AG09309 (cell line): ENCODE results near the gene KCNH2.

Experiments
- DNase-seq: peaks from one replicate; pipeline ENCODE4 v3.0.0-alpha.2; 2010; ENCODE audit warnings: low read depth
- H3K4me3 ChIP-seq: 2 replicates; pipeline ENCODE4 v1.5.1; 2011; ENCODE audit warnings: mild to moderate bottlenecking, low read depth, low read length, moderate library complexity; ENCODE audit not compliant: control insufficient read depth
- CTCF ChIP-seq: IDR thresholded peaks from 2 replicates; pipeline ENCODE4 v1.5.1; 2011; ENCODE audit warnings: mild to moderate bottlenecking, low read depth, low read length, inconsistent platforms; ENCODE audit not compliant: insufficient read depth, control insufficient read depth; ENCODE audit errors: missing control alignments

The KCNH2 gene

GRCh38 chr7:150992051-150992640, 14.0 kb upstream of the KCNH2 start:
- TF ChIP-seq CTCF, result no peak
- no peak overlapping the region for H3K4me3 ChIP-seq
- DNase-seq, result no peak

DNA sequence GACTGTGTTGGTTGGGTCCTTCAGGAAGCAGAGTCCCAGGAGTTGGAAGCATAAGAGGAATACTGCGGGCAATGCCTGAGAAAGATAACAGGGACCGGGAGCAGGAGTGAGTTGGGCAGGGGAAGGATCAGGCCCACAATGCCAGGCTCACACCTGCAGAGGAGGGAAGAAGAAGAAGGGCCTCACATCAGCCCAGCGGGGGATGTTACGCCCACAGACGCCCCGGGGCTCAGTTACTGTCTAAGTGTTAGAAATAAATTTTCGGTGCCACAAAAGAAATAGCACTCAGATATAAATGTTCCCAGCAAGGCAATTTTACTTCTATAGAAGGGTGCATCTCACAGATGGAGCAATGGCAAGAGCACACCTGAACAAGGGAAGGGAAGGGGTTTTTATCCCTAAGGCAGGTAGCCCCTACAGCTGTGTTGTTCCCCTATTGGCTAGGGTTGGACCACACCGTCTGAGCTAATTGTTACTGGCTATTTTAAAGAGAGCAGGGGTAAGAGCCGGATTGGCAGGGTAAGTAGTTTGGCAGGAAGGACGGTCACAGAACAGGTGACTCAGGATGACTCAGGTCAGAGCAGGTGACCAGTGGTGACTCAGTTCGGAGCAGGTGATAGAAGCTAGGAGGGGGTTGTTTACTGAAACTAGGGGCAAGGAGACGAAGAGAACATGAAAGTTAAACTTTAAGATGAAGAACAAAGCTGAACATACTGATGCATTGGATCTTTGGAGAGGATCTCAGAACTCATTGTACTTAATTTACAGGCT, 12.5 kb upstream of the KCNH2 start, which contains the start of gene NOS3:
Gene NOS3 (plus strand): TSS at position 602 of the 771 bp plus-strand sequence. CDS start 2,787 bp downstream, outside the sequence.
- no peak within 1 kb of the TSS for H3K4me3 ChIP-seq
- TF ChIP-seq CTCF, result no peak
- no peak for DNase-seq

DNA sequence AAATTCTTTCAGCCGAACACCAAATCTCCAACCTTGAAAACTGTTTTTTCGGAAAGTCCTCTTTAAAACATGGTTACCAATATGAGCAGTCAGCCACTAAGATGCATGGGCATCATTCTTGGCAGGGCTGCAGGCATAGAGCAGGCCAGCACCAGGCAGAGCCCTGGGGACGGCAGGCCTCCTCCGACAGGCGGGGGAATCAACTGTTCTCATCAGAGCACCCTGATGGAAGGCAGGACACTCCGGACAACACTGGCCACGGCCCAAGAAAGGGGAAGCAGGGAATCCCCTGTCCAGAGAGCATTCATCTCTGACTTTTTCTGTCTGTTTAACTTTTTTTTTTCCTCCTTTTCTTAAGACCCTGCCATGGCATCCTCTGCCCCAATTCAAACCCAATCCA, 11.3 kb upstream of the KCNH2 start:
- no peak for DNase-seq
- no peak for TF ChIP-seq CTCF

DNA sequence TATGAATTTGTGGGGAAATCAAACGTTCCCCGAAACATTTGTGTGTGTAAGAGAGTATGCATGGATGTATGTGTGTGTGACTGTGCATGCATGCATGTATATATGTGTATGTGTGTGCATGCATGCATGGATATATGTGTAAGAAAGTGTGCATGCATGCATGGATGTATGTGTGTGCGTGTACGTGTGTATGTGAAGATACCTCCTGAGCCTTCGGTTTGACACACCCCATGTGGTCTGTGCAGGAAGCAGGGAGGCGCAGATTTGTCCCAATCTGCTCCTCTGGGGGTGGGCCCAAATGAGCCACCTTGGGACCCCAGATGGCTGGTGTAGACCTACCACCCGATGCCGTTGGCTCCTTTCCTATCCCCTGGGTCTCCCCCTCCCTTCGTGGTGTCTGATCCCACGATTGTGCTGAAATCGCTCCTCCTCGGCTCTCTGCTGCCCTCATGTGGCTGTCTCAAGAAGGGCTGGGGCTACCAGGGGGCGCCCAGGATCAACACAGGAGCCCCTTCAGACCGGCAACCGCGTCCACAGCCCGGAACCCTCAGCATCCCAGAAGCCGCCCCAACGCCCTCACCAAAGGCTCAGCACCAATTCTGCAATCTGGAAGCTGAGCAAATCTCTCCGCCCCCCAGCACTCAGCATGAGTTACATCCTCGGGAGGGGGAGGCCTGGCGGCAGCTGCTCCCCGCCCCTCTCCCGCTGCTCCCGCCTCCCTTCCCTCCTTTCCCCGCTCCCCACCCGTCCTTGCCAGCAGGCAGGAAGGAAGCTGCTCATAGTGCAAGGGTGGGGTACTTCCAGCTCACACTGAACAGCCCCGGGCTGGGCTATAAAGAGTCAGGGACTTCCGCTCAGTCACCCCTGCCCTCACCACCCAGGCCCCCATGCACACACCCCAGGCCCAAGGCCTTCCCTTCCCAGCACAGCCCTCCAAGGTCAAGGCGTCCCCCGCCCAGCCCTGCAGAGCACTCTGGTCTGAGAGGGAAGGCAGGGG, 10.4 kb upstream of the KCNH2 start:
- TF ChIP-seq CTCF, result peak; percentile 86
- no peak for DNase-seq
- no peak overlapping the region for H3K4me3 ChIP-seq

More for the DNA sequence above, 11.3 kb upstream of the KCNH2 start:
- no peak overlapping the region for H3K4me3 ChIP-seq

DNA sequence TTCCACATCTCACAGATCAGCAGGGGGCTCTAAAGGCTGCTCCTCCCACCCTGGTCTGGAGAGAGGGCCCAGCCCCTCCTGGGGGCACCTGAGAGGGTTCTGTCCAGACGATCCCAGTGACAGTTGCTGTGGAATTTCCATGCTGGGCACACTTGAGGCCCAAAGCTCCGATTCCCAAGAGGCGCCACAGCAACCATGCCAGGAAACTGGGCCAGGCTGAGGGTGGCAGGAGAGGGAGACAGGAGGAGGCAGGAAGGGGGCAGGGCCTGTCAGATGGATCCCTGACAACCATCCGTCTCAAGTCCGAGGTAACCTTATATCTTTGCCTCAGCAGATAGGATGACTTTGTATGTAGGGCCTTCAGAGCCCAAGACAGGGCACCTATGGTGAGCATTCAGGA, 8.4 kb upstream of the KCNH2 start:
- H3K4me3 ChIP-seq, result no peak overlapping the region
- TF ChIP-seq CTCF, result no peak
- DNase-seq, result no peak

- no peak for DNase-seq
- peak; percentile 84 for TF ChIP-seq CTCF
These were observed 8.0 kb upstream of the KCNH2 start for GRCh38 chr7:150986099-150986512.

More at GRCh38 chr7:150986099-150986512, 8.0 kb upstream of the KCNH2 start:
- H3K4me3 ChIP-seq, result no peak overlapping the region
